Psoas muscle (tissue), 8 donors: ENCODE data around the gene C11orf54. TPM values are rescaled to one million over a fixed set of nuclear protein-coding genes. Genes with fewer than 3 reads are reported as not detected.
A peak's percentile ranks its signal among the peaks of the same experiment; 100 is the strongest.
"Not testable (repeated sequence)": the region's sequence is repeated elsewhere in the genome, so short reads cannot be mapped to it uniquely, and the experiment has no call there.

ENCODE experiments used
- ATAC-seq, 4 donors: fragments of 200-7000 bp; cut with Tn5 transposase; one replicate each; pipeline ENCODE4 v1.9.1; 2020; ENCODE audit warnings: moderate library complexity in 3 of 4, mild to moderate bottlenecking in 2 of 4
- DNase-seq, 2 donors: peaks; one replicate each; pipeline ENCODE4 v3.0.0-alpha.2; 2020
- H3K27ac ChIP-seq: fragments of 200-600 bp; one replicate; pipeline ENCODE4 v1.8.0; 2022
- H3K27me3 ChIP-seq, 3 donors: fragments of 200-600 bp in 1 of 3; one replicate each; pipeline versions ENCODE4 v1.6.1 to v1.8.0; 2013 to 2022; ENCODE audit warnings: low read length in 2 of 3, mild to moderate bottlenecking in 2 of 3, moderate library complexity in 1 of 3; ENCODE audit not compliant: insufficient read depth in 3 of 3
- H3K36me3 ChIP-seq, 2 donors: fragments of 200-600 bp in 1 of 2; one replicate each; pipeline versions ENCODE4 v1.6.1 to v1.8.0; 2013 to 2022; ENCODE audit warnings: low read depth in 1 of 2, mild to moderate bottlenecking in 1 of 2, moderate library complexity in 1 of 2; ENCODE audit not compliant: insufficient read depth in 1 of 2
- H3K4me1 ChIP-seq: fragments of 200-600 bp; one replicate; pipeline ENCODE4 v1.8.0; 2022
- H3K4me3 ChIP-seq: fragments of 200-600 bp; one replicate; pipeline ENCODE4 v1.8.0; 2022; ENCODE audit warnings: mild to moderate bottlenecking
- H3K9me3 ChIP-seq: fragments of 200-600 bp; one replicate; pipeline ENCODE4 v1.8.0; 2022
- WGBS, 3 donors: extraction: QIAGEN DNeasy Blood & Tissue Kit; methylation state at CpG; one replicate each; pipeline versions ENCODE4 v1.1.6 to v1.1.7; 2013; 5-methylcytosine and 5-hydroxymethylcytosine counted together
- intact Hi-C, 2 donors: fragments of 100-400 bp; cut with DNase I; formaldehyde crosslinking; loops; one replicate each; pipeline versions ENCODE4 v1.11.0 to v1.14.2; 2022
- polyA plus RNA-seq, 3 donors: library from polyadenylated mRNA; stranded (reverse); fragments of 200-250 nt; gene quantifications; one replicate each; pipeline ENCODE4 v1.2.3, GENCODE V29; 2013
- total RNA-seq, 4 donors: library from RNA; stranded (reverse); fragmentation: NEBNext Ultra II Directional in 2 of 4; extraction: Animal tissue kit (Norgen Biotek cat#: 25700) in 2 of 4; gene quantifications; one replicate each; pipeline versions ENCODE4 v1.2.1 to v1.2.4, GENCODE V29; 2021 to 2023
- TF ChIP-seq, protein P1 (sequence below): fragments of 200-600 bp; IDR thresholded peaks from one replicate; pipeline ENCODE4 v1.8.0; 2022; ENCODE audit warnings: antibody characterized with exemption
- donor health status: healthy with polysubstance abuse.
- donor health status: DM: no; HTN: no; CAD: no; lungs with moderate emphysema.
- donor health status: Bipolar disorder and iron deficiency.
- donor health status: healthy.
- donor health status: DM: yes; HTN: yes; CAD: no.
- donor health status: DM: no; HTN: no; CAD: no.
- donor health status: DM: no; HTN: no; CAD: no.
- donor health status: DM: yes; HTN: yes; CAD: no.

Gene C11orf54
- total and polyA plus RNA-seq, 7 donors: 17.6 to 60.6 (median 26.2) TPM

DNA sequence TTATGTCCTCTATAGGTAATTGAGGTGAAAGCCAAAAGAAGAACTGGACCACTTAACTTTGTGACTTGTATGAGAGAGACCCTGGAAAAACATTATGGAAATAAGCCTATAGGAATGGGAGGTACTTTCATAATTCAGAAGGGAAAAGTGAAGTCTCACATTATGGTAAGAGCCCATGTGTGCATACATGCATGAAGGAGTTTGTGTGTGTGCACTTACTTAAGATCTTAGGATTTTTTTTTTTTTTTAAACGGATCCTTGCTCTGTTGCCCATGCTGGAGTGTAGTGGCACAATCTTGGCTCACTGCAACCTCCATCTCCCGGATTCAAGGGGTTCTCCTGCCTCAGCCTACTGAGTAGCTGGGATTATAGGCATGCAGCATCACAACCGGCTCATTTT is 15.8 kb downstream of the C11orf54 start:
- Histone ChIP-seq H3K4me1 (no peaks in the 10 kb centered on the region), H3K9me3 (no peaks in the 10 kb centered on the region), H3K27me3 (no peaks in the 10 kb centered on the region), H3K4me3 (no peak overlapping the region), H3K36me3 (peaks cover 5 to 98% of the 10 kb centered on the region in 2 donors), H3K27ac (no peak overlapping the region)
- DNase-seq (no peak), ATAC-seq (no peak)
- intact Hi-C loops: loop anchor here in 1 of 2 donors (5.0 kb wide), 1 partner anchor 40 kb away; no protein-coding TSS in a partner anchor
- TF ChIP-seq, protein P1, sequence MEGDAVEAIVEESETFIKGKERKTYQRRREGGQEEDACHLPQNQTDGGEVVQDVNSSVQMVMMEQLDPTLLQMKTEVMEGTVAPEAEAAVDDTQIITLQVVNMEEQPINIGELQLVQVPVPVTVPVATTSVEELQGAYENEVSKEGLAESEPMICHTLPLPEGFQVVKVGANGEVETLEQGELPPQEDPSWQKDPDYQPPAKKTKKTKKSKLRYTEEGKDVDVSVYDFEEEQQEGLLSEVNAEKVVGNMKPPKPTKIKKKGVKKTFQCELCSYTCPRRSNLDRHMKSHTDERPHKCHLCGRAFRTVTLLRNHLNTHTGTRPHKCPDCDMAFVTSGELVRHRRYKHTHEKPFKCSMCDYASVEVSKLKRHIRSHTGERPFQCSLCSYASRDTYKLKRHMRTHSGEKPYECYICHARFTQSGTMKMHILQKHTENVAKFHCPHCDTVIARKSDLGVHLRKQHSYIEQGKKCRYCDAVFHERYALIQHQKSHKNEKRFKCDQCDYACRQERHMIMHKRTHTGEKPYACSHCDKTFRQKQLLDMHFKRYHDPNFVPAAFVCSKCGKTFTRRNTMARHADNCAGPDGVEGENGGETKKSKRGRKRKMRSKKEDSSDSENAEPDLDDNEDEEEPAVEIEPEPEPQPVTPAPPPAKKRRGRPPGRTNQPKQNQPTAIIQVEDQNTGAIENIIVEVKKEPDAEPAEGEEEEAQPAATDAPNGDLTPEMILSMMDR: no peak
- 87% methylated on average over 3 of the region's 3 CpGs for WGBS, 3 donors

DNA sequence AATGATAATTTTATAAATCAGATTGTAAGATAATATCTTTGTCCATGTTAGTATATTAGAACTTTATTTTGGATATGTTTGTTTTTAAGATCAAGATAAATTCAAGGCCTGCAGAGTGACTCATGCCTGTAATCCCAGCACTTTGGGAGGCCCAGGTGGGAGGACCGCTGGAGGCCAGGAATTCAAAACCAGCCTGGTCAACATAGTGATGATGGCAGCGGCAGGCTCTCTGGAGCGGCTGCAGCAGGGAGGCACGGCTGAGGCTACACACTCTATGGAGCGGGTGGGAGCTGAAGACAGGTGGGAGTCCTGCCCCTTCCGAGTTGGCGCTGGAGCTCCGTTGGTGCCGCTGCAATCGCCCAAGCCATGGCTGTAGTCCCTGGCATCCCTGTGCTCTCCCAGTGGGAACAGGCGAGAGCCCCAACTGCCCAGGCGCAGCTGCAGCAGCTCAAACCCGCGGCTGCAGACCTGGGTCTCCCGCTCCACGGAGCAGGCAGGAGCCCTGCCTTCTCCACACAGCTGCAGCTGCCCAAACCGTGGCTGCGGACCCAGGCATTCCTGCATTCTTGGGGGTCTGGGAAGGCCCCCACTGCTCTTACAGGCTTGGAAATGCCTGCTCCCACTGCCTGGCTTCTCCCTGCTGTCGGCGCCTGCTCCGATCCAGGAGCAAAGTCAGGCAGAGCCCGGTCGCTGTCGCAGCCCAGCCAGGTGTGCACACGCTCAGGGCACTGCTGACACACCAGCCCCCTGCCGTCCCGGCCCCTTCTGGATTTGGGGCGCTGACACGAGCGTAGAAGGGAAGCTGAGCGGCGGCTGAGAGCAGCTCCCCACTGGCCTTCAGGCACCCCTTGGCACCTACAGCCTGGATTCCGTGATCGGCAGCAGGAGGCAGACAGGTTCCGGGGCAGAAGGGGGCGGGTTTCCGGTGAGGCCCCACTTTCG is 16.7 kb downstream of the C11orf54 start:
- Histone ChIP-seq H3K4me1 (no peaks in the 10 kb centered on the region), H3K27ac (no peak overlapping the region), H3K9me3 (no peaks in the 10 kb centered on the region), H3K4me3 (no peak overlapping the region), H3K36me3 (peaks cover 7 to 98% of the 10 kb centered on the region in 2 donors), H3K27me3 (no peaks in the 10 kb centered on the region)
- TF ChIP-seq, protein P1: no peak
- DNase-seq: no peak
- ATAC-seq: peak in 1 of 4 donors; percentile 19
- intact Hi-C loops: loop anchor here in 1 of 2 donors (5.0 kb wide), 1 partner anchor 39 kb away; no protein-coding TSS in a partner anchor
- 94 to 99% (median 98%) methylated on average over 38 of the region's 38 CpGs for WGBS, 3 donors

DNA sequence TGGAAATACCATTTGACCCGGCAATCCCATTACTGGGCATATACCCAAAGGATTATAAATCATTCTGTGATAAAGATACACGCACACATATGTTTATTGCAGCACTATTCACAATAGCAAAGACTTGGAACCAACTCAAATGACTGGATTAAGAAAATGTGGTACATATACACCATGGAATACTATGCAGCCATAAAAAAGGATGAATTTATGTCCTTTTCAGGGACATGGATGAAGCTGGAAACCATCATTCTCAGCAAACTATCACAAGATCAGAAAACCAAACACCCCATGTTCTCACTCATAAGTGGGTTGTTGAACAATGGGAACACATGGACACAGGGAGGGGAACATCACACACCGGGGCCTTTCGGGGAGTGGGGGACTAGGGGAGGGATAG is 17.7 kb downstream of the C11orf54 start:
- 91 to 92% (median 91%) methylated on average over 4 of the region's 4 CpGs for WGBS, 3 donors
- peaks cover 8 to 98% of the 10 kb centered on the region in 2 donors for H3K36me3 ChIP-seq
- H3K27me3 ChIP-seq, ATAC-seq, H3K4me3 ChIP-seq, H3K9me3 ChIP-seq, DNase-seq, H3K4me1 ChIP-seq, H3K27ac ChIP-seq: not testable (repeated sequence)
- intact Hi-C loops: loop anchor here in 1 of 2 donors (5.0 kb wide), 1 partner anchor 38 kb away; no protein-coding TSS in a partner anchor

DNA sequence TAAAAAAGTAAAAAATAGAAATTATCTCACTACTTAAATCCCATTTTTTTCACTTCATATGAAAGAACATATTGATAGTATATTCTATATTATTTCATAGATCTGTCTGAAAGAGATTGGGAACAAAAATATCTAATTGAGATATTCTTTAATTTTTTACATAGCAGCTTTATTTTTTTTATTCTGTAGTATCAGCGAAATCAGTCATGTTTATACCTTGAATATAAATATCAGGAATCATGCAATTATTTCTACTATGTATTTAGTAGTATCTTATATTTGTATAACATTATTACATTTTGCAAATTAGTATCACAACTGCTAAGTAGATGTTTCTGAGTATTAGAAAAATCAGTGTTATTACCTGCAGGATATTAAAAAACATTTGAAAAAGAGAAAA is 20.4 kb downstream of the C11orf54 start:
- Histone ChIP-seq H3K27ac (no peak overlapping the region), H3K4me1 (no peaks in the 10 kb centered on the region), H3K9me3 (no peaks in the 10 kb centered on the region), H3K36me3 (peaks cover 8 to 96% of the 10 kb centered on the region in 2 donors), H3K27me3 (no peaks in the 10 kb centered on the region), H3K4me3 (no peak overlapping the region)
- WGBS, 3 donors: 97 to 98% (median 98%) methylated on average over 1 of the region's 1 CpG
- intact Hi-C loops: no loop called here
- no peak for ATAC-seq
- TF ChIP-seq, protein P1: no peak
- DNase-seq: no peak

DNA sequence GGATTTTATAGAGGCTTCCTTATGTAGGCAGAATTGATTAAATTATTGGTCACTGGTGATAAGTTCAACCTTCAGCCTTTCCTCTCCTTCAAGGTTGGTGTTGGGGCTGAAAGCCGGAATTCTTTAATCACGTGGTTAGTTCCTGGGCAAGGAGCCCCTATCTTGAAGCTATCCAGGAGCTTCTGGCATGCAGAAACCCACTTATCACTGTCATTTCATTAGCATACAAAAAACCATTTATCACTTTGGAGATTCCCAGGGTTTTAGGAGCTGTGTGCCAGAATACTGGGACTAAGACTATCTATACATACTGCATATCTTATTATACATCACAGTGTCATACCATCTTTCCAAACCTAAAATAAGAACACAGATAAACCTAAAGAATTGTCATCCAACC is 24.1 kb downstream of the C11orf54 start:
- Histone ChIP-seq H3K4me3 (no peak overlapping the region), H3K36me3 (peaks cover 3 to 59% of the 10 kb centered on the region in 2 donors), H3K4me1 (no peaks in the 10 kb centered on the region), H3K27ac (no peak overlapping the region), H3K9me3 (no peaks in the 10 kb centered on the region), H3K27me3 (no peaks in the 10 kb centered on the region)
- DNase-seq (no peak), ATAC-seq (no peak)
- WGBS, 3 donors: 80 to 88% (median 83%) methylated on average over 2 of the region's 2 CpGs
- intact Hi-C loops: no loop called here
- TF ChIP-seq, protein P1: no peak
